ENCODE measurements around the gene E2F2. TPM values are rescaled to one million over a fixed set of nuclear protein-coding genes. Genes with fewer than 3 reads are reported as not detected.

E2F2 gene
- total RNA-seq, 1 experiment from 2014 or later, result 9.5 TPM

GRCh38 chr1:23480187-23481025 lies 50.6 kb downstream of the E2F2 start:
- DNase-seq, result no peak
- TF ChIP-seq, protein P1, sequence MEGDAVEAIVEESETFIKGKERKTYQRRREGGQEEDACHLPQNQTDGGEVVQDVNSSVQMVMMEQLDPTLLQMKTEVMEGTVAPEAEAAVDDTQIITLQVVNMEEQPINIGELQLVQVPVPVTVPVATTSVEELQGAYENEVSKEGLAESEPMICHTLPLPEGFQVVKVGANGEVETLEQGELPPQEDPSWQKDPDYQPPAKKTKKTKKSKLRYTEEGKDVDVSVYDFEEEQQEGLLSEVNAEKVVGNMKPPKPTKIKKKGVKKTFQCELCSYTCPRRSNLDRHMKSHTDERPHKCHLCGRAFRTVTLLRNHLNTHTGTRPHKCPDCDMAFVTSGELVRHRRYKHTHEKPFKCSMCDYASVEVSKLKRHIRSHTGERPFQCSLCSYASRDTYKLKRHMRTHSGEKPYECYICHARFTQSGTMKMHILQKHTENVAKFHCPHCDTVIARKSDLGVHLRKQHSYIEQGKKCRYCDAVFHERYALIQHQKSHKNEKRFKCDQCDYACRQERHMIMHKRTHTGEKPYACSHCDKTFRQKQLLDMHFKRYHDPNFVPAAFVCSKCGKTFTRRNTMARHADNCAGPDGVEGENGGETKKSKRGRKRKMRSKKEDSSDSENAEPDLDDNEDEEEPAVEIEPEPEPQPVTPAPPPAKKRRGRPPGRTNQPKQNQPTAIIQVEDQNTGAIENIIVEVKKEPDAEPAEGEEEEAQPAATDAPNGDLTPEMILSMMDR (IDR thresholded peaks at IDR 0.05; ENCODE audit: insufficient read depth in 1 of 2, low read depth in 1 of 2, low read length in 1 of 2, severe bottlenecking in 1 of 2, unreplicated experiment in 1 of 2), result no peak
- no peaks in the 10 kb centered on the region for H3K9me3 ChIP-seq
- no peak overlapping the region for H3K4me3 ChIP-seq (ENCODE audit: low read depth, low read length)
- H3K4me1 Mint-ChIP-seq (ENCODE audit: low read depth, unreplicated experiment), result peaks cover 8% of the 10 kb centered on the region
- H3K27me3 Mint-ChIP-seq (ENCODE audit: insufficient read depth, unreplicated experiment), result no peaks in the 10 kb centered on the region
- BruUV-seq (replicated peaks), result no TSS peak
- peaks cover 4% of the 10 kb centered on the region for H3K4me1 ChIP-seq
- H3K27me3 ChIP-seq (replicated peaks; ENCODE audit: control insufficient read depth, insufficient read depth, low read length), result no peaks in the 10 kb centered on the region
- H3K4me3 Mint-ChIP-seq (ENCODE audit: unreplicated experiment), result no peak overlapping the region
- no peaks in the 10 kb centered on the region for H3K36me3 Mint-ChIP-seq (ENCODE audit: insufficient read depth, unreplicated experiment)
- H3K27ac Mint-ChIP-seq (ENCODE audit: unreplicated experiment), result no peak overlapping the region
- no peaks in the 10 kb centered on the region for H3K9me3 Mint-ChIP-seq (ENCODE audit: unreplicated experiment)
- POLR2A ChIA-PET, result no interaction called here
- intact Hi-C loops (cut with micrococcal nuclease; ENCODE audit: unreplicated experiment), result no loop called here
- CTCF ChIA-PET, result no interaction called here
- no peaks in the 10 kb centered on the region for H3K36me3 ChIP-seq (ENCODE audit: control insufficient read depth, insufficient read depth, low read length)

GRCh38 chr1:23479666-23479941 lies 51.4 kb downstream of the E2F2 start:
- ChIA-PET CTCF (no interaction called here), POLR2A (no interaction called here)
- H3K27ac Mint-ChIP-seq (ENCODE audit: unreplicated experiment), result no peak overlapping the region

DNA sequence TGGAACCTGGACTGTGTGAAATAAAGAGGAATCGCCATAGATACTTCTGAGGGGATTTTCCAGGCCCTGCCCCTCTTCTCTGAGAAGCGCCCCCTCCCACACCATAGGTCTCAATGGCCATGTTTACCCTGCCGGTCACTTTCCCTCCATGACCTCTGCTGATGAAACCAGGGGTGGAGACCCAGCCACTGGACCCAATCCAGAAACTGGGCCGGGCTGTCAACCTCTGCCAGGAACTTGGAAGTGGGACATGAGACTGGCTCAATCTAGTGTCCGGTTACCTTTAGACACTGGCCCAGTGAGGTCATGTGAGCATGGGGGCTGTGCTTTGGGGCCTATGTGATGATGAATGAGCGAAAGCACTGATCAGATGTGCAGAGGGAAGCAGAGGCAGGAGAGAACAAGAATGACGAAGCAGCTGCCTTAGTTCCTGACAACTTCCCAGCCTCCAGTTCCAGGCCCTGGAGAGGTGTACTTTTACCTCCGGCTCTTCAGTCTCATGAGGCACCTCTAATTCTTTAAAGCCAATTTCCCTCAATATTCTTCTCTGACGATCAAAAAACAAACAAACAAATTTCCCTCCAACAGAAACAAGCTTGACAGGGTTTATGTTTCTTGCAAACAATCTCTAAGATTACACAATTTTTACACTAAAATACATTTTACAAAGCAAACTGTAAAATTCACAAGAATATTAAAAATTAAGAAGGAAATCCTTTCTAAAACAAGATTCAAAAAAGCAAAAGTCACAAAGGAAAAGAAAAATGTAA lies 52.0 kb downstream of the E2F2 start:
- no TSS peak for BruUV-seq (replicated peaks)
- Histone ChIP-seq H3K4me1 (no peaks in the 10 kb centered on the region; the same call in 1 of the 2 replicates), H3K27me3 (replicated peaks; ENCODE audit: control insufficient read depth, insufficient read depth, low read length) (no peaks in the 10 kb centered on the region), H3K9me3 (no peaks in the 10 kb centered on the region), H3K4me3 (ENCODE audit: low read depth, low read length) (no peak overlapping the region), H3K36me3 (ENCODE audit: control insufficient read depth, insufficient read depth, low read length) (no peaks in the 10 kb centered on the region)
- H3K4me3 Mint-ChIP-seq (ENCODE audit: unreplicated experiment), result no peak overlapping the region
- H3K36me3 Mint-ChIP-seq (ENCODE audit: insufficient read depth, unreplicated experiment), result no peaks in the 10 kb centered on the region
- DNase-seq, result peak; percentile 16 to 38
- CTCF ChIA-PET, result no interaction called here
- H3K4me1 Mint-ChIP-seq (ENCODE audit: low read depth, unreplicated experiment), result peaks cover 8% of the 10 kb centered on the region
- no peaks in the 10 kb centered on the region for H3K27me3 Mint-ChIP-seq (ENCODE audit: insufficient read depth, unreplicated experiment)
- TF ChIP-seq, protein P1 (IDR thresholded peaks at IDR 0.05; ENCODE audit: insufficient read depth in 1 of 2, low read depth in 1 of 2, low read length in 1 of 2, severe bottlenecking in 1 of 2, unreplicated experiment in 1 of 2), result no peak
- POLR2A ChIA-PET, result no interaction called here
- intact Hi-C loops (cut with micrococcal nuclease; ENCODE audit: unreplicated experiment), result no loop called here
- no peaks in the 10 kb centered on the region for H3K9me3 Mint-ChIP-seq (ENCODE audit: unreplicated experiment)
- H3K27ac Mint-ChIP-seq (ENCODE audit: unreplicated experiment), result no peak overlapping the region

More at GRCh38 chr1:23479666-23479941, 51.4 kb downstream of the E2F2 start:
- H3K9me3 ChIP-seq, result no peaks in the 10 kb centered on the region
- Mint-ChIP-seq H3K4me1 (ENCODE audit: low read depth, unreplicated experiment) (peaks cover 8% of the 10 kb centered on the region), H3K4me3 (ENCODE audit: unreplicated experiment) (no peak overlapping the region), H3K9me3 (ENCODE audit: unreplicated experiment) (no peaks in the 10 kb centered on the region), H3K36me3 (ENCODE audit: insufficient read depth, unreplicated experiment) (no peaks in the 10 kb centered on the region), H3K27me3 (ENCODE audit: insufficient read depth, unreplicated experiment) (no peaks in the 10 kb centered on the region)
- no peaks in the 10 kb centered on the region for H3K27me3 ChIP-seq (replicated peaks; ENCODE audit: control insufficient read depth, insufficient read depth, low read length)
- intact Hi-C loops (cut with micrococcal nuclease; ENCODE audit: unreplicated experiment), result no loop called here
- BruUV-seq (replicated peaks), result no TSS peak
- no peak overlapping the region for H3K4me3 ChIP-seq (ENCODE audit: low read depth, low read length)
- no peaks in the 10 kb centered on the region; the same call in 1 of the 2 replicates for H3K4me1 ChIP-seq
- DNase-seq, result no peak
- TF ChIP-seq, protein P1 (IDR thresholded peaks at IDR 0.05; ENCODE audit: insufficient read depth in 1 of 2, low read depth in 1 of 2, low read length in 1 of 2, severe bottlenecking in 1 of 2, unreplicated experiment in 1 of 2), result no peak
- H3K36me3 ChIP-seq (ENCODE audit: control insufficient read depth, insufficient read depth, low read length), result no peaks in the 10 kb centered on the region
